K562 (cell line): Measurements from ENCODE around the gene EIF5A2.

Experiments
- FOXM1 ChIP-seq, 2 experiments: fragments of 450-650 bp in 1 of 2; sonication (generic) in 1 of 2; formaldehyde crosslinking in 1 of 2; IDR thresholded peaks; 2 replicates each; pipeline versions ENCODE4 v1.6.1 to v1.9.0; 2017 to 2022; ENCODE audit warnings: low read depth in 2 of 2, mild to moderate bottlenecking in 2 of 2, missing genetic modification reagents in 1 of 2, moderate library complexity in 1 of 2
- RAD21 ChIP-seq, 2 experiments: fragments of 250-450 bp in 1 of 2; fragments of 450-650 bp in 1 of 2; sonication (Bioruptor Pico) in 1 of 2; formaldehyde crosslinking in 1 of 2; IDR thresholded peaks in 1 of 2; conservative IDR thresholded peaks in 1 of 2; 2 replicates each; pipeline versions ENCODE4 v1.4.0 to v1.8.0; 2020 to 2022; ENCODE audit warnings: mild to moderate bottlenecking in 2 of 2, moderate library complexity in 1 of 2
- TF ChIP-seq, protein P1 (sequence below): fragments of 250-450 bp; sonication (Bioruptor Pico); IDR thresholded peaks from 2 replicates; pipeline ENCODE4 v1.5.0; 2022; ENCODE audit warnings: mild to moderate bottlenecking

DNA sequence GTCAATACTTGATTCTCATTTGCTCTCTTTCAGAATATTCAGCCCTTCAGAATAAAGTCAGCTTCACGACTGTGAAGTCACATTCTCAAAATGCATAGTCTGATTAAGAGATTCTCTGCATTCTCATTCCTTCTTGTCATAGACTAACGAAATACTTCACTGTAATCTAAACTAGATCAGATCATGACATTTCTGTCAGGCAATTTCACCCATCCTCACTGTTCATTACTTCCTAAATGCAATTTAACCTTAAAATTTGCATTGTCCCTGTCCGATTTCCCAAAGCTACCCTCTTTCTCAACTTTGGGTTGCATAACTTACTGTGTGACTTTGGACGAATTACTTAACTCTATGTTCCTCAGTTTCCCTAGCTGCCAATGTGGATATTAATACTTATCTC, 44.6 kb downstream of the EIF5A2 start:
- no peak for TF ChIP-seq RAD21 (CRISPR knock-in tag; conservative IDR thresholded peaks at IDR 0.05 in 1 of 2, IDR thresholded peaks at IDR 0.05 in 1 of 2)
- TF ChIP-seq FOXM1 (IDR thresholded peaks at IDR 0.05; ENCODE audit: low read depth), result no peak
- no peak for TF ChIP-seq FOXM1 (CRISPR knock-in tag; IDR thresholded peaks at IDR 0.05; ENCODE audit: low read depth)
- TF ChIP-seq, protein P1, sequence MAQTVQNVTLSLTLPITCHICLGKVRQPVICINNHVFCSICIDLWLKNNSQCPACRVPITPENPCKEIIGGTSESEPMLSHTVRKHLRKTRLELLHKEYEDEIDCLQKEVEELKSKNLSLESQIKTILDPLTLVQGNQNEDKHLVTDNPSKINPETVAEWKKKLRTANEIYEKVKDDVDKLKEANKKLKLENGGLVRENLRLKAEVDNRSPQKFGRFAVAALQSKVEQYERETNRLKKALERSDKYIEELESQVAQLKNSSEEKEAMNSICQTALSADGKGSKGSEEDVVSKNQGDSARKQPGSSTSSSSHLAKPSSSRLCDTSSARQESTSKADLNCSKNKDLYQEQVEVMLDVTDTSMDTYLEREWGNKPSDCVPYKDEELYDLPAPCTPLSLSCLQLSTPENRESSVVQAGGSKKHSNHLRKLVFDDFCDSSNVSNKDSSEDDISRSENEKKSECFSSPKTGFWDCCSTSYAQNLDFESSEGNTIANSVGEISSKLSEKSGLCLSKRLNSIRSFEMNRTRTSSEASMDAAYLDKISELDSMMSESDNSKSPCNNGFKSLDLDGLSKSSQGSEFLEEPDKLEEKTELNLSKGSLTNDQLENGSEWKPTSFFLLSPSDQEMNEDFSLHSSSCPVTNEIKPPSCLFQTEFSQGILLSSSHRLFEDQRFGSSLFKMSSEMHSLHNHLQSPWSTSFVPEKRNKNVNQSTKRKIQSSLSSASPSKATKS (CRISPR knock-in tag), result no peak
